ENCODE measurements around the gene RASL10B. TPM values are rescaled to one million over a fixed set of nuclear protein-coding genes. Genes with fewer than 3 reads are reported as not detected.
A peak's percentile ranks its signal among the peaks of the same experiment; 100 is the strongest.

Gene RASL10B
- total and polyA plus RNA-seq, 7 experiments from 2014 or later = 0.14 to 0.76 (median 0.37) TPM

- Mint-ChIP-seq H3K4me1 (peaks cover 0 to 18% (median 8%) of the 10 kb centered on the region in 7 donors), H3K4me3 (no peak overlapping the region), H3K36me3 (peaks cover 6 to 34% (median 16%) of the 10 kb centered on the region in 5 donors), H3K27ac (no peak overlapping the region), H3K27me3 (no peaks in the 10 kb centered on the region), H3K9me3 (no peaks in the 10 kb centered on the region)
- H3K9me3 ChIP-seq (ENCODE audit: control insufficient read depth in 2 of 3, low read length in 3 of 3) = no peaks in the 10 kb centered on the region
- CTCF ChIA-PET = no interaction called here
- ATAC-seq (no peak), DNase-seq (no peak)
- intact Hi-C loops (cut with micrococcal nuclease) = no loop called here
- peaks cover 0 to 37% (median 18%) of the 10 kb centered on the region in 3 experiments for H3K36me3 ChIP-seq (ENCODE audit: control insufficient read depth in 2 of 3, insufficient read depth in 3 of 3, low read length in 3 of 3)
- no peak overlapping the region for H3K4me3 ChIP-seq (ENCODE audit: low read length)
- H3K27me3 ChIP-seq (ENCODE audit: control insufficient read depth in 2 of 2, insufficient read depth in 2 of 2, low read length in 2 of 2) = no peaks in the 10 kb centered on the region
- no peak overlapping the region for H3K27ac ChIP-seq (ENCODE audit: low read depth, low read length)
- H3K4me1 ChIP-seq (ENCODE audit: control insufficient read depth in 2 of 2, insufficient read depth in 2 of 2, low read length in 2 of 2) = peaks cover 0 to 18% of the 10 kb centered on the region in 2 donors
- POLR2A ChIA-PET = interaction anchor here (0.6 kb wide), 1 partner anchor 89 kb away, joined by 3 read pairs; no protein-coding TSS in a partner anchor
Observed at GRCh38 chr17:35715416-35715815, 16.0 kb upstream of the RASL10B start.

- no peaks in the 10 kb centered on the region for H3K9me3 Mint-ChIP-seq
- H3K36me3 ChIP-seq (ENCODE audit: control insufficient read depth in 2 of 3, insufficient read depth in 3 of 3, low read length in 3 of 3) = peaks cover 0 to 39% (median 18%) of the 10 kb centered on the region in 3 experiments
- H3K36me3 Mint-ChIP-seq = peaks cover 6 to 34% (median 15%) of the 10 kb centered on the region in 5 donors
- intact Hi-C loops (cut with micrococcal nuclease) = no loop called here
- ChIA-PET POLR2A (no interaction called here), CTCF (interaction anchor here (1.2 kb wide), 1 partner anchor 47 kb away, joined by 3 read pairs; no protein-coding TSS in a partner anchor)
- no peaks in the 10 kb centered on the region for H3K27me3 ChIP-seq (ENCODE audit: control insufficient read depth in 2 of 2, insufficient read depth in 2 of 2, low read length in 2 of 2)
- ATAC-seq = no peak
- peaks cover 0 to 18% of the 10 kb centered on the region in 2 donors for H3K4me1 ChIP-seq (ENCODE audit: control insufficient read depth in 2 of 2, insufficient read depth in 2 of 2, low read length in 2 of 2)
- H3K4me1 Mint-ChIP-seq = peaks cover 0 to 10% (median 1%) of the 10 kb centered on the region in 7 donors
- H3K27me3 Mint-ChIP-seq = no peaks in the 10 kb centered on the region
- no peak overlapping the region for H3K4me3 Mint-ChIP-seq
- H3K27ac ChIP-seq (ENCODE audit: low read depth, low read length) = no peak overlapping the region
- no peak overlapping the region for H3K4me3 ChIP-seq (ENCODE audit: low read length)
- no peaks in the 10 kb centered on the region for H3K9me3 ChIP-seq (ENCODE audit: control insufficient read depth in 2 of 3, low read length in 3 of 3)
- no peak for DNase-seq
- no peak overlapping the region for H3K27ac Mint-ChIP-seq
Observed at GRCh38 chr17:35716173-35716572, 15.3 kb upstream of the RASL10B start.

GRCh38 chr17:35716897-35717465, 14.5 kb upstream of the RASL10B start:
- no peak for ATAC-seq
- H3K27ac Mint-ChIP-seq = no peak overlapping the region
- H3K36me3 ChIP-seq (ENCODE audit: control insufficient read depth in 2 of 3, insufficient read depth in 3 of 3, low read length in 3 of 3) = peaks cover 0 to 47% (median 18%) of the 10 kb centered on the region in 3 experiments
- no peaks in the 10 kb centered on the region for H3K27me3 Mint-ChIP-seq
- H3K4me1 Mint-ChIP-seq = peaks cover 0 to 3% (median 2%) of the 10 kb centered on the region in 7 donors
- DNase-seq = no peak
- no peak overlapping the region for H3K4me3 Mint-ChIP-seq
- intact Hi-C loops (cut with micrococcal nuclease) = no loop called here
- no peaks in the 10 kb centered on the region for H3K27me3 ChIP-seq (ENCODE audit: control insufficient read depth in 2 of 2, insufficient read depth in 2 of 2, low read length in 2 of 2)
- H3K9me3 ChIP-seq (ENCODE audit: control insufficient read depth in 2 of 3, low read length in 3 of 3) = no peaks in the 10 kb centered on the region
- peaks cover 6 to 38% (median 15%) of the 10 kb centered on the region in 5 donors for H3K36me3 Mint-ChIP-seq
- POLR2A ChIA-PET = no interaction called here
- CTCF ChIA-PET = interaction anchor here (0.5 to 1.2 kb wide), 2 partner anchors 47 to 106 kb away, joined by 3 read pairs; no protein-coding TSS in a partner anchor
- H3K27ac ChIP-seq (ENCODE audit: low read depth, low read length) = no peak overlapping the region
- no peaks in the 10 kb centered on the region for H3K9me3 Mint-ChIP-seq
- peaks cover 0 to 14% of the 10 kb centered on the region in 2 donors for H3K4me1 ChIP-seq (ENCODE audit: control insufficient read depth in 2 of 2, insufficient read depth in 2 of 2, low read length in 2 of 2)
- no peak overlapping the region for H3K4me3 ChIP-seq (ENCODE audit: low read length)

- intact Hi-C loops (cut with micrococcal nuclease) = no loop called here
- ATAC-seq (no peak), DNase-seq (no peak)
- no peaks in the 10 kb centered on the region for H3K27me3 ChIP-seq (ENCODE audit: control insufficient read depth in 2 of 2, insufficient read depth in 2 of 2, low read length in 2 of 2)
- H3K4me3 Mint-ChIP-seq = no peak overlapping the region
- peaks cover 6 to 38% (median 15%) of the 10 kb centered on the region in 5 donors for H3K36me3 Mint-ChIP-seq
- CTCF ChIA-PET = interaction anchor here (0.5 to 1.2 kb wide), 3 partner anchors 46 to 107 kb away, joined by 3 to 4 read pairs (median 3); no protein-coding TSS in a partner anchor
- no peaks in the 10 kb centered on the region for H3K9me3 Mint-ChIP-seq
- peaks cover 0 to 2% (median 0%) of the 10 kb centered on the region in 7 donors for H3K4me1 Mint-ChIP-seq
- H3K27me3 Mint-ChIP-seq = no peaks in the 10 kb centered on the region
- H3K27ac Mint-ChIP-seq = no peak overlapping the region
- H3K9me3 ChIP-seq (ENCODE audit: control insufficient read depth in 2 of 3, low read length in 3 of 3) = no peaks in the 10 kb centered on the region
- POLR2A ChIA-PET = no interaction called here
- H3K27ac ChIP-seq (ENCODE audit: low read depth, low read length) = no peak overlapping the region
- peaks cover 0 to 50% (median 18%) of the 10 kb centered on the region in 3 experiments for H3K36me3 ChIP-seq (ENCODE audit: control insufficient read depth in 2 of 3, insufficient read depth in 3 of 3, low read length in 3 of 3)
- peaks cover 0 to 11% of the 10 kb centered on the region in 2 donors for H3K4me1 ChIP-seq (ENCODE audit: control insufficient read depth in 2 of 2, insufficient read depth in 2 of 2, low read length in 2 of 2)
- H3K4me3 ChIP-seq (ENCODE audit: low read length) = no peak overlapping the region
Observed at GRCh38 chr17:35717475-35717874, 14.0 kb upstream of the RASL10B start.

GRCh38 chr17:35723735-35724134, 7.7 kb upstream of the RASL10B start:
- H3K4me1 ChIP-seq (ENCODE audit: control insufficient read depth in 2 of 2, insufficient read depth in 2 of 2, low read length in 2 of 2) = no peaks in the 10 kb centered on the region
- CTCF ChIA-PET = no interaction called here
- peaks cover 9 to 59% (median 20%) of the 10 kb centered on the region in 3 experiments for H3K36me3 ChIP-seq (ENCODE audit: control insufficient read depth in 2 of 3, insufficient read depth in 3 of 3, low read length in 3 of 3)
- POLR2A ChIA-PET = no interaction called here
- no peak for ATAC-seq
- Mint-ChIP-seq H3K27me3 (no peaks in the 10 kb centered on the region), H3K9me3 (no peaks in the 10 kb centered on the region), H3K4me3 (no peak overlapping the region), H3K27ac (no peak overlapping the region), H3K36me3 (peaks cover 21 to 50% (median 25%) of the 10 kb centered on the region in 5 donors), H3K4me1 (peaks cover 0 to 4% (median 0%) of the 10 kb centered on the region in 7 donors)
- DNase-seq = no peak
- intact Hi-C loops (cut with micrococcal nuclease) = no loop called here
- no peaks in the 10 kb centered on the region for H3K9me3 ChIP-seq (ENCODE audit: control insufficient read depth in 2 of 3, low read length in 3 of 3)
- no peak overlapping the region for H3K4me3 ChIP-seq (ENCODE audit: low read length)
- H3K27me3 ChIP-seq (ENCODE audit: control insufficient read depth in 2 of 2, insufficient read depth in 2 of 2, low read length in 2 of 2) = no peaks in the 10 kb centered on the region
- no peak overlapping the region for H3K27ac ChIP-seq (ENCODE audit: low read depth, low read length)

- no peaks in the 10 kb centered on the region for H3K4me1 ChIP-seq (ENCODE audit: control insufficient read depth in 2 of 2, insufficient read depth in 2 of 2, low read length in 2 of 2)
- Mint-ChIP-seq H3K4me3 (no peak overlapping the region), H3K9me3 (no peaks in the 10 kb centered on the region), H3K4me1 (peaks cover 2 to 10% (median 6%) of the 10 kb centered on the region in 7 donors), H3K27ac (no peak overlapping the region), H3K27me3 (no peaks in the 10 kb centered on the region), H3K36me3 (peaks cover 18 to 42% (median 22%) of the 10 kb centered on the region in 5 donors)
- H3K36me3 ChIP-seq (ENCODE audit: control insufficient read depth in 2 of 3, insufficient read depth in 3 of 3, low read length in 3 of 3) = peaks cover 6 to 56% (median 20%) of the 10 kb centered on the region in 3 experiments
- ATAC-seq (no peak), DNase-seq (no peak)
- no peaks in the 10 kb centered on the region for H3K27me3 ChIP-seq (ENCODE audit: control insufficient read depth in 2 of 2, insufficient read depth in 2 of 2, low read length in 2 of 2)
- ChIA-PET CTCF (no interaction called here), POLR2A (interaction anchor here (0.7 to 1.3 kb wide), 2 partner anchors 16 to 798 kb away, joined by 3 read pairs; no protein-coding TSS in a partner anchor)
- no peak overlapping the region for H3K4me3 ChIP-seq (ENCODE audit: low read length)
- intact Hi-C loops (cut with micrococcal nuclease) = no loop called here
- H3K27ac ChIP-seq (ENCODE audit: low read depth, low read length) = no peak overlapping the region
- H3K9me3 ChIP-seq (ENCODE audit: control insufficient read depth in 2 of 3, low read length in 3 of 3) = no peaks in the 10 kb centered on the region
Observed at GRCh38 chr17:35725058-35725457, 6.4 kb upstream of the RASL10B start.

- Histone ChIP-seq H3K27me3 (ENCODE audit: control insufficient read depth in 2 of 2, insufficient read depth in 2 of 2, low read length in 2 of 2) (no peaks in the 10 kb centered on the region), H3K4me3 (ENCODE audit: low read length) (no peak overlapping the region), H3K27ac (ENCODE audit: low read depth, low read length) (no peak overlapping the region), H3K9me3 (ENCODE audit: control insufficient read depth in 2 of 3, low read length in 3 of 3) (no peaks in the 10 kb centered on the region), H3K36me3 (ENCODE audit: control insufficient read depth in 2 of 3, insufficient read depth in 3 of 3, low read length in 3 of 3) (peaks cover 5 to 55% (median 20%) of the 10 kb centered on the region in 3 experiments), H3K4me1 (ENCODE audit: control insufficient read depth in 2 of 2, insufficient read depth in 2 of 2, low read length in 2 of 2) (peaks cover 1 to 6% of the 10 kb centered on the region in 2 donors)
- Mint-ChIP-seq H3K9me3 (no peaks in the 10 kb centered on the region), H3K36me3 (peaks cover 14 to 38% (median 21%) of the 10 kb centered on the region in 5 donors), H3K4me3 (no peak overlapping the region), H3K4me1 (peaks cover 7 to 16% (median 13%) of the 10 kb centered on the region in 7 donors), H3K27ac (peak overlapping the region in 1 of 9 donors; percentile 22), H3K27me3 (peaks cover 0 to 5% (median under 1%) of the 10 kb centered on the region in 5 donors)
- DNase-seq = no peak
- ATAC-seq = no peak
- POLR2A ChIA-PET = no interaction called here
- CTCF ChIA-PET = no interaction called here
- intact Hi-C loops (cut with micrococcal nuclease) = no loop called here
Observed at GRCh38 chr17:35725802-35726126, 5.7 kb upstream of the RASL10B start.

Measured in naive thymus-derived CD4-positive, alpha-beta T cell (primary cell).